ENCODE results near the gene STON2. TPM values are rescaled to one million over a fixed set of nuclear protein-coding genes. Genes with fewer than 3 reads are reported as not detected.

STON2 gene
- total and polyA plus RNA-seq, 2 of the 8 experiments (the other 6 are each of a cell fraction or from before 2014, with no cell fraction given): 8.9 to 50.0 TPM

- no peak overlapping the region for H3K27ac ChIP-seq (ENCODE audit: low read depth, low read length)
- no peak overlapping the region for H4K5ac ChIP-seq (ENCODE audit: insufficient read length, low read depth, low read length)
- H3K4ac ChIP-seq (replicated peaks; ENCODE audit: insufficient read length, low read depth, low read length): no peak overlapping the region
- H3K56ac ChIP-seq (replicated peaks; ENCODE audit: insufficient read length, low read depth, low read length): no peak overlapping the region
- no peak overlapping the region for H2BK20ac ChIP-seq (ENCODE audit: low read length)
- H2BK15ac ChIP-seq (ENCODE audit: low read length): no peak overlapping the region
- H3K9me3 ChIP-seq (ENCODE audit: insufficient read depth in 2 of 2, low read depth in 1 of 2, low read length in 1 of 2): 0 out of 4 replicates have a peak, but pooled peaks cover 0 to 2% of the 10 kb centered on the region in 2 experiments
- no peak overlapping the region for H2BK5ac ChIP-seq (ENCODE audit: low read depth, low read length)
- no peak overlapping the region for H3K4me3 ChIP-seq (ENCODE audit: extremely low read depth in 1 of 4, insufficient read depth in 2 of 4, low read depth in 3 of 4, low read length in 4 of 4)
- H3K18ac ChIP-seq (ENCODE audit: extremely low read depth, low read length): no peak overlapping the region
- no peak overlapping the region for H3K14ac ChIP-seq (ENCODE audit: insufficient read length)
- H3K27me3 ChIP-seq (replicated peaks in 1 of 4; ENCODE audit: control insufficient read depth in 3 of 4, extremely low read depth in 1 of 4, insufficient read depth in 3 of 4, low read length in 3 of 4): no peaks in the 10 kb centered on the region; a peak in 2 of 7 replicates
- H3K36me3 ChIP-seq (ENCODE audit: control insufficient read depth in 2 of 4, insufficient read depth in 4 of 4, low read length in 3 of 4): no peaks in the 10 kb centered on the region
- no peak overlapping the region for H3K9ac ChIP-seq (replicated peaks in 1 of 4; ENCODE audit: extremely low read depth in 1 of 4, low read depth in 3 of 4, low read length in 3 of 4)
- no peak overlapping the region for H2AK5ac ChIP-seq (ENCODE audit: low read depth, low read length)
- H2BK12ac ChIP-seq (ENCODE audit: low read depth, low read length): no peak overlapping the region
- no peaks in the 10 kb centered on the region; the same call in 1 of the 2 replicates for H3K23me2 ChIP-seq (ENCODE audit: low read depth, low read length)
- H3K79me2 ChIP-seq (ENCODE audit: control insufficient read depth in 1 of 2, insufficient read depth in 2 of 2, low read length in 2 of 2): no peaks in the 10 kb centered on the region
- CTCF ChIA-PET (ENCODE audit: partially characterized antibody): interaction anchor here (1.0 to 9.5 kb wide), 4 partner anchors 7 to 277 kb away, joined by 3 to 64 read pairs (median 6); no protein-coding TSS in a partner anchor
- peaks cover 0 to 10% (median 6%) of the 10 kb centered on the region in 4 experiments; a peak in 4 of 7 replicates for H3K4me1 ChIP-seq (replicated peaks in 1 of 4; ENCODE audit: control insufficient read depth in 3 of 4, insufficient read depth in 4 of 4, low read length in 3 of 4)
- DNase-seq (ENCODE audit: low read depth in 1 of 2, low spot score in 2 of 2): no peak
- no peak overlapping the region for H3K23ac ChIP-seq (ENCODE audit: insufficient read length)
- FAIRE-seq: no peak
- H4K20me1 ChIP-seq (replicated peaks in 1 of 2; ENCODE audit: control insufficient read depth in 1 of 2, insufficient read depth in 2 of 2, low read length in 2 of 2): no peaks in the 10 kb centered on the region
- H4K91ac ChIP-seq (replicated peaks; ENCODE audit: insufficient read length, low read length): no peak overlapping the region
- H2AFZ ChIP-seq (ENCODE audit: low read length): no peak overlapping the region
- H3K79me1 ChIP-seq (ENCODE audit: low read depth, low read length): no peaks in the 10 kb centered on the region
- TF ChIP-seq SP2 (IDR thresholded peaks at IDR 0.05; ENCODE audit: low read length) (no peak), CBX8 (IDR thresholded peaks at IDR 0.05; ENCODE audit: borderline replicate concordance, low read depth, low read length) (no peak), CEBPB (IDR thresholded peaks at IDR 0.05; ENCODE audit: low read depth, low read length) (no peak), KDM1A (IDR thresholded peaks at IDR 0.05; ENCODE audit: borderline replicate concordance, low read length) (no peak), TBP (IDR thresholded peaks at IDR 0.05; ENCODE audit: low read depth, low read length) (no peak), HDAC2 (IDR thresholded peaks at IDR 0.05; ENCODE audit: borderline replicate concordance in 1 of 2, low read depth in 2 of 2, low read length in 2 of 2) (no peak), CHD1 (IDR thresholded peaks at IDR 0.05; ENCODE audit: low read depth, low read length) (no peak), RFX5 (IDR thresholded peaks at IDR 0.05; ENCODE audit: borderline replicate concordance, low read depth, low read length) (no peak), GTF2F1 (IDR thresholded peaks at IDR 0.05; ENCODE audit: borderline replicate concordance, low read depth, low read length) (no peak)
- POLR2A ChIA-PET (ENCODE audit: partially characterized antibody): interaction anchor here (0.6 to 2.2 kb wide), 4 partner anchors 11 to 226 kb away, joined by 3 to 6 read pairs (median 4); partner anchors contain the start of gene GTF2A1
- H2BK120ac ChIP-seq (replicated peaks; ENCODE audit: low read depth, low read length): no peak overlapping the region
- whole genome bisulfite sequencing, 2 experiments (ENCODE audit: extremely low coverage in 1 of 2, insufficient coverage in 1 of 2, insufficient read length in 1 of 2, insufficient replicate concordance in 2 of 2, low coverage in 1 of 2, low lambda C conversion rate in 2 of 2, missing lambda C conversion rate in 1 of 2): 92% methylated on average over 3 of the region's 3 CpGs; no CpG with 5 or more reads in 1 of the 2 experiments
- no peak overlapping the region for H3K4me2 ChIP-seq (ENCODE audit: insufficient read depth in 1 of 2, low read depth in 2 of 2, low read length in 2 of 2)
- no peak overlapping the region for H4K8ac ChIP-seq (ENCODE audit: extremely low read depth, insufficient read depth, low read length)
Observed at GRCh38 chr14:81447021-81447764, 47.1 kb upstream of the STON2 start.

Measured in H1 (cell line).